Superior temporal gyrus (tissue), 1 donor: ENCODE results near the gene NEURL1B.
A peak's percentile ranks its signal among the peaks of the same experiment; 100 is the strongest.

Experiments
- DNase-seq: peaks from one replicate; pipeline ENCODE4 v3.0.0-alpha.2; 2016; ENCODE audit errors: extremely low spot score

The NEURL1B gene

DNA sequence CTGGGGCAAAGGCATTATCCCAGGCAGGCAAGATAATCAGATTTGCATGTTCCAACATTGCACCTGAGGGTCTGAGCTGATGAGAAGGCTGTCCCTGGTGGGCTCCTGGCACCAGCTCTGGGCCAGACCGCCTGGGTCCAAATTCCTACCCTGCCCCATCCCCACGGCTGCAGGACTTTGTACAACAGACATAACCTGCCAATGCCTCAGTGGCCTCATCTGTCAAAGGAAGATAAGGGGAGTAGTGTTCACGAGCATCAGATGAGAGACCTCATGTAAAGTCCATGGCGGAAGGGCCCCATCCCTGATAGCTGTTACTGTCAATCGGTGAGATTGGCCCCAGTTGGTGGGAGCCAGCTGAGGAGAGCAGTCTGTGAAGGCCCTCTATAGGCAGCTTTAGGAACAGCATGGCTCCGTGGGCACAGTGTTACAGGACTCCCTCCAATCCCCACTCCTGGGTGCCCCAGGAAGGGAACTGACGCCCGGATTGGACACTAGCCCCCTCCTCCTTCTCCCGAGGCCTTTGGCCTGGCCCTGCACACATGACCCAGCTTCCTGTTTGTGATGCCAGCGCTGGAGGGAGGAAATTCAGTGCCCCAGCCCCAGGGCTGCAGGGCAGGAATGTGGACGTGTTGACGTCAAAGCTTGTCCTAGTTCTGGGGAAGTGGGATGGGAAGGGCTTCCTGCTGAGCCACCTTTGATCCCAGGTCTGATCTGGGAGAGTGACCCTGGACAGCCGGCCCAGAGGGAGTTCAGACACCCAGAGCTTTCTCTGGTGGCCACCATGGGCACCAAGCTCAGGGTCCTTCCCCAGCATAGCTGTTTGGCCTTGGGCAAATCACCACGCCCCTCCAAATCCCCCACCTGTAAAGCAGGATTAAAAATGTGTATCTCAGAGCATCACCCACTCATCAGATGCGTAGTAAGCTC lies 73.7 kb downstream of the NEURL1B start:
- DNase-seq = peak; percentile 82

GRCh38 chr5:172715421-172715780 lies 74.3 kb downstream of the NEURL1B start:
- no peak for DNase-seq

DNA sequence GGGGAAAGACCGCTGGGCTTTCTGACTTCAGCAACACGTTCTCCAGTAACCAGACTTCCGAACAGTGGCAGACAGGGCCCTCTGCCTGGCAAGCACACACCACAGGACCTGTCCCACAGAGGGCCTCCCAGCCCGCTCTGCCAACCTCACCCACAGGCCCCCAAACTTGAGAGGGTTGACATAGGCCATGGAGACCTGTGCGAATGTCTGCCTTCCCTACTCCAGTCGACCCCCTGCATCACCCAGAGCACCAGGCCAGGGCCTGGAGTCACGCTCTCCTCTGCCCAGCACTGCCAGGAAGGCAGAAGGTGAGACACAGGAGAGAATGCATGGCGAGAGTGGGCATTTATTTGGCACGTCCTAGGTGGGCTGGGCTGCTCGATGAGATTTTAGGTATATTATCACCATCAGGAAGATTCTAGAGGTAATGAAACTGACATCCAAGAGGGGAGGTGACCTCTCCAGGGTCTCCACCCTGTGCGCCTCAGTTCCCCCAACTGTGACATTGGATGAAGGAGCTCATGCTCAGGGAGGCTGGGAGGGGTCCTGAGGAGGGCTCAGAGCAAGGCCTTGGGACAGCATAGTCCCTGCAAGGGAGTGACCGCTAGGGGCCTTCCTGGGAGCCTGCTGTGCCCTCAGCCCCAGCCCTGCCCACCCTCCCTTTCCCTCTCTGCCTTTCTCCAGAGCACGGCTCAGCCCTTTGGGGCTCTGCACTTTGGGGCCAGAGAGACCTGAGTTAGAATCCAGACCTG lies 75.0 kb downstream of the NEURL1B start:
- no peak for DNase-seq

GRCh38 chr5:172716796-172717313 lies 75.8 kb downstream of the NEURL1B start:
- peak; percentile 92 for DNase-seq

- no peak for DNase-seq
Measured at GRCh38 chr5:172717481-172718195, 76.6 kb downstream of the NEURL1B start.

GRCh38 chr5:172718527-172719114 lies 77.6 kb downstream of the NEURL1B start:
- no peak for DNase-seq

DNA sequence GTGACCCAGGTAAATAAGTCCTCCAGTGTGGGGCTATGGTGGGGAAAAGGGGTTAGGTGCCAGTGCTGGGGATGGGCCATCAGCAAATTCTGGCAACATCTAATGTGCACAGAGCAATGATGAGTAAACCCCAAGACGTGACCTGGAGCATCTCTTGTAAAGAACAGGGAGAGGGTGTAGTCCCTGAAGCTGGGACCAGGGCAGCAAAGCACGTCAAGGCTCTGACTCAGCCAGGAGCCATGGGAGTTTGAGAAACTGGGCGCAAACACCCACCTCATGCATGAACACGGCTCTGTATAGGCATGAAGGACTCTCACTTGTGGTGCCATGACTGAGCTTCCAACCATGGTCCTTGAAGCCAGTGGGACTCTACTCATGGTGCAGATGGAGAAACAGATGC lies 78.1 kb downstream of the NEURL1B start:
- no peak for DNase-seq

GRCh38 chr5:172720655-172721054 lies 79.6 kb downstream of the NEURL1B start:
- DNase-seq = no peak

DNA sequence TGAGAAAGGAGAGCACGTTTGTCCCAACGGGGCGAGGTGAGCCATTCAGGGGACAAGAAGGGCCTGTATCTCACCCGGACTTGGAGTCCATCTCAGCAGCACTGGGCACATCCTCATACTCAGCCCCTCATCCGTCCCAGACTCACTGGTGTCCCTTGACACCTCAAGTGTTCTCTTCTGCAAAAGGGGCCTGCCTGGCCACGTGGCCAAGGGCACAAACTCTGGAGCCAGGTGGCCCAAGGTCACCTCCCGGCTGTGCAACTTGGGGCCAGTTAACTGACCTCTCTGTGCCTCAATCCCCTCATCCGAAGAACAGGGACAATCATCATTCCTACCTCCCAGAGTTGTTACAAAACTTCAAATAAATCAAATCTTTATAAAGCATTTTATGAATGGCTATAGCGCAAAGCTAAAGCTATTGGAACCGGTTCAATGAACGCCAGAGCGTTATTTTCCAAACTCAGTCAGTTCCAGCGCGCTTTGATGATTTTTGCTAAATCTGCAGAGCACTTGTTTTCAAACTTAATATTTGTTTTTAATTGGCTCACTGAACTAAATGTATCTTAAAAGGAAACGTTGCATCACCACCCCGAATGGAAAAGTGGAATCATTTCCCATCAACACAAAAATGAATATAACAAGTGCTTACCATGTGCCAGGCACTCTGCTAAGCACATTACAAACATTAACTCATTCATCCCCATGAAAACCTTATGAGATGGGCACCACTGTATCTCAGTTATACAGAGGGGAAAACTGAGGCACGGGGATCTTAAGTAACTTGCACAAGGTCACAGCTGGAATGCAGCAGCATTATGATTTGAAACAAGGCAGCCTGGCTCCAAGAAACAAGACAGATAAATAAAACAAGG lies 80.6 kb downstream of the NEURL1B start:
- no peak for DNase-seq

- DNase-seq = no peak
Measured at GRCh38 chr5:172722327-172722815, 81.3 kb downstream of the NEURL1B start.

- peak; percentile 84 for DNase-seq
Measured at GRCh38 chr5:172723508-172723907, 82.4 kb downstream of the NEURL1B start.

- DNase-seq = peak; percentile 71
Measured at GRCh38 chr5:172724242-172725183, 83.5 kb downstream of the NEURL1B start.

- no peak for DNase-seq
Measured at GRCh38 chr5:172725273-172725672, 84.2 kb downstream of the NEURL1B start.

DNA sequence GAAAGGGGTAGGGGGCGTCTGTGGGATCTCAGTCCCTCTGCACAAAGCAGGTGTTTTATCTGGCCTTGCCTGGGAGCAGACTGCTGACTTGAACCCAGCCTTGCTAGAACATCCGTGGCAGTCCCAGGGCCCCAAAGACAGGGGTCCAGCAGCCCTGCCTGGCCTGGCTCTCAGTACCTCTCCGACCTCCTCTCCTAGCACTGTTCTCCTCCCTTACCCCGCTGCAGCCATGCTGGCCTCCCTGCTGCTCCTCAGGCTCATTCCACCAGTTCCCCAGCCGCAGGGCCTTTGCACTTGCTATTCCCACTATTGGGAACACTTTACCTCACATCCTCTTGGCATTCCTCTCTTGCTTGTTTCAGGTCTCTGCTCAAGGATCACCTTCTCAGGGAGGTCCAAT lies 84.7 kb downstream of the NEURL1B start:
- DNase-seq = no peak

- DNase-seq = no peak
Measured at GRCh38 chr5:172726966-172727365, 85.9 kb downstream of the NEURL1B start.

- DNase-seq = no peak
Measured at GRCh38 chr5:172727551-172727950, 86.5 kb downstream of the NEURL1B start.

DNA sequence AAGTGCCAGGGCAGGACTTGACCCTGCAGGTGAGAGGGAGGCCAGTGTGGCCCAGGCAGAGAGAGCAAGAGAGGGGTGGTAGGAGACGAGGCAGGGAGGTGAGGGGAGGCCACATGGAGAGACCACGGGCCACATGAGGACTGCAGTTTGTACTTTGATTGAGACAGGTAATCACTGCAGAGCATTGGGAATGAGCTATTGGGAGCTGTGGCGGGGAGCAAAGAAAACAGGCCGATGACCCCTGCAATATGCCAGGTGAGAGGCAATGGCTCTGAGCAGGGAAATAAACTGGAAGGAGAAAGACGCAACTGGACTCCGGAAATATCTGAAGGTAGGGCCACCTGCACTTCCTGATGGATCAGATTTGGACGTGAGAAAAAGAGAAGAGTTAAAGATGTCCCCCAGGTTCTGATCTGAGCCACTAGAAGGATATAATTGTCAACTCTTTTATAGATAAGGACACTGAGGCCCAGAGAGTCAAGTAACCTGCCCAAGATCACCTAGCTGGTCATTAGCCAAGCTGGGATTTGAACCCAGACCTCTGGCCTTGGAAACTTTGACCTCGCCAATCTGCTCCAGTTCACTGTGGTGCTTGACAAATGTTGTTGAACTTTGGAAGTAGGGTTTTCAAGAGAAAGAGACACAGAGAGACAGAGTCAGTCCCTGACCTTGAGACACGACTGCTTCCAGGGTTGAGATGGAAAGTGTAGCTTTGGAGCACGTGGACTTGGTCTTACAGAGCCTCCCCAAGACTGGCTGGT lies 87.6 kb downstream of the NEURL1B start:
- DNase-seq = no peak

GRCh38 chr5:172729588-172729987 lies 88.5 kb downstream of the NEURL1B start:
- no peak for DNase-seq

- no peak for DNase-seq
Measured at GRCh38 chr5:172730222-172730621, 89.2 kb downstream of the NEURL1B start.
